ENCODE measurements around the gene PTGFR. TPM values are rescaled to one million over a fixed set of nuclear protein-coding genes. Genes with fewer than 3 reads are reported as not detected.
A peak's percentile ranks its signal among the peaks of the same experiment; 100 is the strongest.

Gene PTGFR
- total and polyA plus RNA-seq, 2 of the 13 experiments (the other 11 are each of a cell fraction or from before 2014, with no cell fraction given): not detected

GRCh38 chr1:78535286-78535685 lies 44.5 kb downstream of the PTGFR start:
- Histone ChIP-seq H2AFZ (ENCODE audit: low read length) (no peak overlapping the region), H3K27me3 (ENCODE audit: control insufficient read depth in 1 of 2, insufficient read depth in 2 of 2, low read length in 2 of 2) (no peaks in the 10 kb centered on the region), H3K4me1 (ENCODE audit: insufficient read depth, low read length) (no peaks in the 10 kb centered on the region), H3K79me2 (ENCODE audit: insufficient read depth, low read length) (no peaks in the 10 kb centered on the region), H3K4me3 (replicated peaks in 1 of 3; ENCODE audit: insufficient read depth in 1 of 3, low read depth in 2 of 3, low read length in 3 of 3) (no peak overlapping the region), H3K27ac (ENCODE audit: extremely low read length, insufficient read depth, low read length) (no peak overlapping the region), H3K36me3 (replicated peaks in 1 of 2; ENCODE audit: control insufficient read depth in 1 of 2, insufficient read depth in 2 of 2, low read length in 2 of 2) (no peaks in the 10 kb centered on the region), H3K4me2 (ENCODE audit: low read depth, low read length) (no peak overlapping the region), H3K9me3 (ENCODE audit: low read length) (no peaks in the 10 kb centered on the region), H3K9ac (ENCODE audit: insufficient read depth, low read depth, low read length) (no peak overlapping the region), H4K20me1 (ENCODE audit: insufficient read depth, low read length) (no peaks in the 10 kb centered on the region)
- CTCF ChIA-PET (ENCODE audit: low intra/inter-chr PET ratio, low total read pairs): no interaction called here
- BruUV-seq (replicated peaks): no TSS peak
- no peak for TF ChIP-seq ATF7-NPFF (CRISPR knock-in tag; IDR thresholded peaks at IDR 0.05; ENCODE audit: low read depth)
- TF ChIP-seq ZNF572 (CRISPR knock-in tag; IDR thresholded peaks at IDR 0.05): no peak
- TF ChIP-seq CREM (IDR thresholded peaks at IDR 0.05): no peak
- TF ChIP-seq CREM (CRISPR knock-in tag; IDR thresholded peaks at IDR 0.05): no peak
- TF ChIP-seq RORA (CRISPR knock-in tag; IDR thresholded peaks at IDR 0.05): no peak
- TF ChIP-seq NR2F2 (IDR thresholded peaks at IDR 0.05; ENCODE audit: borderline replicate concordance, low read depth): no peak
- TF ChIP-seq SP4 (CRISPR knock-in tag; IDR thresholded peaks at IDR 0.05): no peak
- no peak for TF ChIP-seq U2AF1 (optimal IDR thresholded peaks at IDR 0.05; ENCODE audit: low read depth, low read length)
- peak; percentile 88 for TF ChIP-seq ATF7 (IDR thresholded peaks at IDR 0.05)
- TF ChIP-seq ATF7 (CRISPR knock-in tag; IDR thresholded peaks at IDR 0.05): no peak
- TF ChIP-seq ZNF616 (CRISPR knock-in tag; IDR thresholded peaks at IDR 0.05; ENCODE audit: low read depth): no peak
- TF ChIP-seq GATAD1 (CRISPR knock-in tag; IDR thresholded peaks at IDR 0.05): no peak
- TF ChIP-seq SRSF4 (IDR thresholded peaks at IDR 0.05; ENCODE audit: low read depth, low read length, poor library complexity, severe bottlenecking): no peak
- TF ChIP-seq NFE2L1 (CRISPR knock-in tag; IDR thresholded peaks at IDR 0.05; ENCODE audit: borderline replicate concordance): no peak
- TF ChIP-seq CENPT (CRISPR knock-in tag; IDR thresholded peaks at IDR 0.05; ENCODE audit: low read depth): no peak
- TF ChIP-seq CREB1 (IDR thresholded peaks at IDR 0.05): peak; percentile 62
- no peak for TF ChIP-seq CREB1 (CRISPR knock-in tag; IDR thresholded peaks at IDR 0.05)
- TF ChIP-seq HDAC6 (IDR thresholded peaks at IDR 0.05; ENCODE audit: low read depth, low read length): no peak
- no peak for TF ChIP-seq POLR2G (IDR thresholded peaks at IDR 0.05; ENCODE audit: low read depth, low read length)
- in situ Hi-C loops (cut with HindIII; ENCODE audit: extremely low pct_ligation_motif_present, low pct_unique_long_range_greater_than_20kb) (no loop called here), intact Hi-C loops (cut with micrococcal nuclease; ENCODE audit: unreplicated experiment) (no loop called here)
- FAIRE-seq (no peak), ATAC-seq (no peak), DNase-seq (ENCODE audit: low spot score) (no peak)
- POLR2A ChIA-PET: no interaction called here
- WGBS (ENCODE audit: low lambda C conversion rate): 3% methylated on average over 1 of the region's 1 CpG

All from HepG2 (cell line).